ENCODE data around the gene TST. TPM values are rescaled to one million over a fixed set of nuclear protein-coding genes. Genes with fewer than 3 reads are reported as not detected.

Gene TST
- total RNA-seq, 1 donor from 2014 or later: 7.2 TPM

DNA sequence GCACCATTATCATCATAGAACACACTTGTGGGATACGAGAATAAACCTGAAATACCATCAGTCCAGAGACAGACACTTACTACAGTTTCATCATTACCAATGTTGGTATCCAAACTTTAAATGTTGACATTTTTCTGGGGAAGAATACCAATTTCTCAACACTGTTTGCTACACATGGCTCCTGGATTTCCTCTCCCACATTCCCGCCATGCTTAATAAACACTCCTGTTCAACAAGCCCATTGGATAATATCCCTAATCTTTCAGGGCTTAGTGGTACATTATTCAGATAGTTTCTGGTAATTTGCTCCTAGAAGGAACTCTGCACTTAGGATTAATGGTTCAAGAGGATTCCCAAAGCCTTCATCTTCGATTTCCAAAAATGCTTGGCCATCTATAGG is 57.6 kb downstream of the TST start:
- Mint-ChIP-seq H3K4me1 (no peaks in the 10 kb centered on the region), H3K27me3 (peaks cover 26% of the 10 kb centered on the region), H3K36me3 (ENCODE audit: low read depth) (no peaks in the 10 kb centered on the region), H3K27ac (no peak overlapping the region), H3K4me3 (no peak overlapping the region), H3K9me3 (peaks cover 8% of the 10 kb centered on the region)
- intact Hi-C loops (cut with micrococcal nuclease): no loop called here
- POLR2A ChIA-PET: no interaction called here
- DNase-seq (no peak), ATAC-seq (ENCODE audit: low read depth) (no peak)
- TF ChIP-seq, protein P1, sequence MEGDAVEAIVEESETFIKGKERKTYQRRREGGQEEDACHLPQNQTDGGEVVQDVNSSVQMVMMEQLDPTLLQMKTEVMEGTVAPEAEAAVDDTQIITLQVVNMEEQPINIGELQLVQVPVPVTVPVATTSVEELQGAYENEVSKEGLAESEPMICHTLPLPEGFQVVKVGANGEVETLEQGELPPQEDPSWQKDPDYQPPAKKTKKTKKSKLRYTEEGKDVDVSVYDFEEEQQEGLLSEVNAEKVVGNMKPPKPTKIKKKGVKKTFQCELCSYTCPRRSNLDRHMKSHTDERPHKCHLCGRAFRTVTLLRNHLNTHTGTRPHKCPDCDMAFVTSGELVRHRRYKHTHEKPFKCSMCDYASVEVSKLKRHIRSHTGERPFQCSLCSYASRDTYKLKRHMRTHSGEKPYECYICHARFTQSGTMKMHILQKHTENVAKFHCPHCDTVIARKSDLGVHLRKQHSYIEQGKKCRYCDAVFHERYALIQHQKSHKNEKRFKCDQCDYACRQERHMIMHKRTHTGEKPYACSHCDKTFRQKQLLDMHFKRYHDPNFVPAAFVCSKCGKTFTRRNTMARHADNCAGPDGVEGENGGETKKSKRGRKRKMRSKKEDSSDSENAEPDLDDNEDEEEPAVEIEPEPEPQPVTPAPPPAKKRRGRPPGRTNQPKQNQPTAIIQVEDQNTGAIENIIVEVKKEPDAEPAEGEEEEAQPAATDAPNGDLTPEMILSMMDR (IDR thresholded peaks at IDR 0.05): no peak
- CTCF ChIA-PET: interaction anchor here (1.1 kb wide), 1 partner anchor 106 kb away, joined by 3 read pairs; no protein-coding TSS in a partner anchor

Other genes starting within 250 kb of the TST start
- gene IFT27, start 243.3 kb downstream of the TST start, total RNA-seq: 26.2 and 32.7 TPM in 2 replicates
- not detected in 2 replicates for gene PVALB, start 202.4 kb downstream of the TST start, total RNA-seq
- 120 and 121 TPM in 2 replicates for gene NCF4, start 158.4 kb downstream of the TST start, total RNA-seq
- 141 and 152 TPM in 2 replicates for gene CSF2RB, start 105.8 kb downstream of the TST start, total RNA-seq
- 15.6 and 17.7 TPM in 2 replicates for gene MPST, start 295 bp upstream of the TST start, total RNA-seq
- 28.9 and 29.4 TPM in 2 replicates for gene KCTD17, start 32.3 kb upstream of the TST start, total RNA-seq
- gene TMPRSS6, start 90.3 kb upstream of the TST start, total RNA-seq: 4.6 and 5.4 TPM in 2 replicates
- 11.0 and 12.7 TPM in 2 replicates for gene IL2RB, start 130.5 kb upstream of the TST start, total RNA-seq
- gene C1QTNF6, start 168.8 kb upstream of the TST start, total RNA-seq: 5.2 and 8.2 TPM in 2 replicates
- gene SSTR3, start 193.0 kb upstream of the TST start, total RNA-seq: 1.7 and 1.8 TPM in 2 replicates
- gene RAC2, start 224.8 kb upstream of the TST start, total RNA-seq: 518 and 557 TPM in 2 replicates